AG08396 (cell line): Measurements from ENCODE around the gene CLK3.
"Not testable (repeated sequence)": the region's sequence is repeated elsewhere in the genome, so short reads cannot be mapped to it uniquely, and the experiment has no call there.

Source experiments
- DNase-seq: peaks from one replicate; pipeline ENCODE4 v3.0.0; 2012; ENCODE audit warnings: low spot score, mixed read lengths

CLK3 gene

DNA sequence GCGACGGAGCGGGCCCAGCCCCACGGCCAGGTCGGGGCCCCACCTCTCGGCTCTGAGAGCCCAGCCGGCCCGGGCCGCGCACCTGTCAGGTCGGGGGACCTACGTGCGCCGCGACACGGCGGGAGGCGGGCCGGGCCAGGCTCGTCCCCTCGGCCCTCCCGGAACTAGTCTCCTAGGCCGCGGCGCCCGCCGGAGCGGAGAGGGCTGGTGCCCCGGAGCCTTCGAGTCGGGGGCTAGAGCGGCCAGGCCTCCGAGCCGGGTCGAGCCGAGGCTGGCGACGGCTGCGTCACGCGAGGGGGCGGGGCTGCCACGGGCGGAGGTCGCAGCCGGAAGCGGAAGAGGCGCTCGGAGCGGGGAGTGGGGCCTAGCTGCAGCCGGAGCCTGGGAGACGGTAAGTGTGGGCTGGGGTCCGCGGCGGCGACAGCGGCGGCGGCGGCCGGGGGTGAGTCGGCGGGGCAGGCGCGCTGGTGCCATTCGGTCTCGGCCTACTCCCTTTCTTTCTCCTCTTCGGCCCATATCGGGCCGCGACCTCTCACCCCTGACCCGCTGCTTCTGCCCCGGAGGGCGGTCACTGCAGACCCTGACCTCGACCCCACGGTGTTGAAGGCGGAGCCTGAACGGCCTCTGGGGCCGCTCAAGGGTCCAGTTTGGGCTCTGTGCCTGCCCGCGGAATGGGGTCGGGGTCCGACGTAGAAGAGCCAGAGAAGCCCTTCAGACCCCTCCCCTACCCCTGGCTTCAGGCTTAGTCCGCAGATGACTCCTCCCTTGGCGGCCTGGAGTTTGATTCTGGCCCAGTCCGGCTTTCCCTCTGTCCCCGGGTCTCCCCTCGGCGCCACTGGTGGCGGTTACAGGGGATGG is at the start of gene CLK3:
Gene CLK3, plus strand, starts transcription at position 329 of the 858 bp plus-strand sequence. CDS start 3,361 bp downstream, outside the sequence.
- peak; percentile 97 for DNase-seq

DNA sequence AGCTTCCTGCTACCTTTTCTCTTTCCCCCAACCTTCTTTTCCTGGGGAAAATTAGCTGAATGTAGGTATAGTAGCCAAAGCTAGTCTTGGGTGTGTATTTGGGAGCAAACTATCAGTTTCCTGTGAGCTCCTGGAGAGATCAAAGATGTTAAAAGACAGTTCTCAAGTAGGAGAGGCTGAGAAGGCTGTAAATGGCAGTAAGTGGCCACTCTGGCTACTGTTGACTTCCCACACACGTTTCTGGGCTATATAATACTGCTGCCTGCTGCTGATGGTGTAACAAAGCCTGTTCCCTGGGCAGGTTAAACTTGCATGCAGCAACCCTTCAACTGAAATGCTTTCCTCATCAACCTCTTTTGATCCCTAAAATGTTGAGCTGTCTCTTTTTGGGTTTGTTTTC is 47.0 kb upstream of the CLK3 start:
- DNase-seq = no peak

DNA sequence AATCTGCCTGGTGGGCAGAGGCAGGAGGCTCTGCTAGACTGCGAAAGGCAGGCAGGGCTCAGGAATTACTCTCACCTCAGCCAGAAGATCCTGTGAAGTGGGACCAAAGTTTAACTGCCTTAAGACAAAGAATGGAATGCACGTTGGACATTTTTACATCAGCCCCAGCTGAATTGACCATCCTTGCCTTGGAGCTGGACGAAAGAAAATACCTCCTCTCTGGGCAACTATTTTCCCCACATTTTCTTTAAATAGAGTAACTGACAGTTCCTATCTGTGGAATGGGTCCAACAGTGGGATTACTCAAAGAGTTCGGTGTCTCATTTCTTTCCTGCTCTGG is 45.9 kb upstream of the CLK3 start:
- DNase-seq = no peak

GRCh38 chr15:74571191-74571590 is 44.4 kb upstream of the CLK3 start:
- no peak for DNase-seq

DNA sequence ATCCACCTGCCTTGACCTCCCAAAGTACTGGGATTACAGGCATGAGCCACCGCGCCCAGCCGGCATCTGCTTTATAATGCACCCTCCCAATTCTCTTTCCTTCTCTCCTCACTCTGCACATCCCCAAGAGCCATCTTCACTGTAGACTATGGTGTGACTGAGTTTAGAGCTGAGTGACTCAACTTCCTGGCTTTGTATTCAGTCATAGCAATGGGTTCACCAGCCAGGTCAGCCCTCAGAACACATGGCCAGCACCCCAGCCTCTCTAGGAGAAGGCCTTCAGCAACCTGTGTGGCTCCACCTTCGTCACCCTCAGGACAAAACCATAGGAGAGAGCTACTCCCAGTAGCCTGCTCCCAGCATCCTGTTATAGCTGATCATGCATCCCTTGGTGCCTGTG is 41.6 kb upstream of the CLK3 start:
- DNase-seq = no peak

GRCh38 chr15:74578496-74578994 is 37.1 kb upstream of the CLK3 start:
- no peak for DNase-seq

GRCh38 chr15:74579001-74579400 is 36.6 kb upstream of the CLK3 start:
- DNase-seq = no peak

DNA sequence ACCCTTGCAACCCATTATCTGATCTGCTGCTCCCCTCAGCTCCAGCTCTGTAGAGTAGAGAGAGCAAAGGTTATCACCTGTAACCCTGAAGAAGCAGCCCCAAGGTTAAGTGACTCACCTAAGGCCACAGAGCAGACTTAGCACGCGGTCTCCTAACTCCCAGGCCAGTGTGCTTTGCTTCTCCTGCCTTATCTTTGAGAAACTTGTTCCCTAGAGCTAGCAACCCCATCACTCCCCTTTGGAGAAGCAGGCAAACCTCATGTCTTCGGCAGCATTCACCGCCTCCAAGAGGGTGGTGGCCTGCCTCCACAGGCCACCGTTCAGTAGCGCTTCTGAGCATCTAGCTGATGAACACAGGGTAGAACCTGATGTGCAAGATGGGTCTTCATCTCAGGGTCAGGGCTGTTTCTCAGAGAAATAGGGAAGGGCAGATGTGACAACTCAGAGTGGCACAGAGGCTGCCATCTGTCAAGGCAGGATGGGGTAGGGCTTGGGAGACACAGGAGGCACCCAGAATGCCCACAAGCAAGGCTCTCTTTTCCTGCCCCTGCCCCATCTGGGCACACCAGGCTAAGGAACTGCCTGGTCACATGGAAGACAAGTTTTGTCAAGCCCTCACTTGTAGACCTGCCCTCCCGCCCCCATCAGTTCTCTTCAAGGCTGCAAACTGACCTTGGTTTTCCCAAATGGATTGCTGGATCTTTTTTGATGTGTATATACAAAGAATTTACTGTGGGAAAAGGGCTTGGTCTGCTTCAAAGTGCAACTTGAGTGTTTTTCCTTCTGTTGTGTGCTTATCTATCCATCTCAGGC is 34.9 kb upstream of the CLK3 start:
- no peak for DNase-seq

DNA sequence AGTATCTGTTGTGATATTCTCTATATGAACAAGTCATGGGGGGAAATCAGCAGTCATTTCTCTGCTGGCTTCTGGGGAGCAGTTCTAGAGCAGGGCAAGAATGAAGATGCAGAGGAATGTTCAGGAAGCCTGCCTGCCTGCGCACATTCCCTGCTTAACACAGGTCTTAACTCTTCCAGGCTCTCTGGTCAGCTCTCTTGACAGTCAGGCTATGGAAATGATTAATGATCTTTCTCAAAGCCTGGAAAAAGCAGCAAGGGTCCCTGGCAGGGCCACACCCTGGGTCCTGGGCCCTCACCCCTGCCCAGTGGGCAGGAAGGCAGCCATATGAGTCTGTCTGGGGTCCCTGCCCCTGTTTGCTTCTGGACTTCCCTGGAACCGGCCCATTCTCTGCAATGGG is 31.4 kb upstream of the CLK3 start:
- DNase-seq = no peak

GRCh38 chr15:74584779-74585178 is 30.9 kb upstream of the CLK3 start:
- no peak for DNase-seq

DNA sequence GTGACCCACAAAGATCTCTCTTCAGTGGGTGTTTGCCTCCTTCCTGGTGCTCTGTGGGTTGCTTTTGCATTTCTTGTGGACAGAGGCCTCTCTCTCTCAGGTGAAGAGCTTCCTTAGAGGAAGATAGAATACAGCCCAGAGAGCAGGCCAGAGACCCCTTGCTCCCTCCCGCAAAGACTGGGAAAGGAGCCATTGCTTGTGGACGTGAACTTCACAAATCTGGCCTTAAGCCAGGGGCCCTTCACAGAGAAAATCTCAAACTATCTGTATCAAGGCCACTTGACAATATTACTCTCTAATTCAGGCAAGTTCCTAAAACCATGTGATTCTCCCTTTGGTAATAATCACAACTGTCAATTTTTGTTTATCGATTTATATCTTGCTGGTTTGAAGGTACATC is 30.4 kb upstream of the CLK3 start:
- DNase-seq = no peak

DNA sequence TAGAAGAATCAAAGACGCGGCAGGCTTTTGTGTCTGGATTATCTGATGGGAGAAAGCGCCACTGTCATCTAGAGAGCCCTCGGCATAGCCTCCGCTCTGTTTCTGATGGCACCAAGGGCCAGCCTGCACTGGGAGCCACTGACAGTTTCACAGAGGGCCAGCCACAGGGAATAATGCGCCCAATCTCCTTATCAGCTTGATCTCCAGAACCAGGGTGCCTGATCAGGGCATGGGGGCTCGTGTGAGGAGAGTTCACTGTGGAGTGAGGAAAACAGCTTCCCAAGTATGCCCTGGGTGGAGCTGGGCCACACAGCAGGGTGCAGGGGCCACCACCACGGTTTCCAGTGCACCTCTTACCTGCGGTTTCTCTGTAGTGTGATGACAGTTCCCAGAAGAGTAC is 29.8 kb upstream of the CLK3 start:
- DNase-seq = no peak

- no peak for DNase-seq
Observed at GRCh38 chr15:74589826-74590225, 25.8 kb upstream of the CLK3 start.

DNA sequence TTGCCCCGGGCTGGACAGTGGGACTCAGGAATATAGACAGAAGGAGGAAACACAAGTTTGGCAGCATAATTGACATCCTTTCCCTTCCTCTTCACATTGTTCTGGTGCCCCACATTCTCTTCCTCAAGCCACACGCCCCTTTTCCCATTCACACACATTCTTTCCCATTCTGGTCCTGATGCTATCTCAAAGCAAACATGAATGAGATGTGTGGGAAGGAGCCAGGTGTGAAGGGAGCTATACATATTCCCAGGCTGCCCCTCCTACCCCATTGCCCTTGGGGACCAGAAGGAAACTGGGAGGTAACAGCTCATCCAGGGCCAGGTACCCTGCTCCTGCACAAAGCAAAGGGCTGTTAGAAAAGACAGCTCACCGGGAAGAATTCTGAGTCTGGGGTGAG is 23.4 kb upstream of the CLK3 start:
- DNase-seq = no peak

- no peak for DNase-seq
Observed at GRCh38 chr15:74593122-74593521, 22.5 kb upstream of the CLK3 start.

DNA sequence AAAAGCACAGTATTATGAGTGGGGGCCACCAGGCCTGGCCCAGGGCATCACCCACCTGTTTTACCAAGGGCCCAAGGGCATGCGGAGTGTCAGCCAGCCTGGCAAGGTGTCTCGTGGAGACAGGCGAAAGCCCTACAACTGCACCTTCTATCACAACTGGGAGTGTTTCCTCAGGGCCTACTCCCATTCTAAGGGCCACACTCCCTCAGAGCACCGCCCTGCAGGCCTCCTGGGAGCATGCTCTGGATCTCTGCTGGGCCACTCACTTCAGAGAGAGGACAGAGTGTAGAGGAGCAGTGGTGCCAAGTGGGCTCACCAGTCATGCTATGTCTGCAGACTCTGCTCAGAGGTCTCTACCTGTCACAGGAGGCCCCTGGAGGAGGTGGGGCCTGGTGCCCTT is 21.2 kb upstream of the CLK3 start:
- no peak for DNase-seq

- DNase-seq = no peak
Observed at GRCh38 chr15:74595271-74595670, 20.4 kb upstream of the CLK3 start.

GRCh38 chr15:74596736-74597135 is 18.9 kb upstream of the CLK3 start:
- not testable (repeated sequence) for DNase-seq

- DNase-seq = not testable (repeated sequence)
Observed at GRCh38 chr15:74597146-74597705, 18.4 kb upstream of the CLK3 start.

DNA sequence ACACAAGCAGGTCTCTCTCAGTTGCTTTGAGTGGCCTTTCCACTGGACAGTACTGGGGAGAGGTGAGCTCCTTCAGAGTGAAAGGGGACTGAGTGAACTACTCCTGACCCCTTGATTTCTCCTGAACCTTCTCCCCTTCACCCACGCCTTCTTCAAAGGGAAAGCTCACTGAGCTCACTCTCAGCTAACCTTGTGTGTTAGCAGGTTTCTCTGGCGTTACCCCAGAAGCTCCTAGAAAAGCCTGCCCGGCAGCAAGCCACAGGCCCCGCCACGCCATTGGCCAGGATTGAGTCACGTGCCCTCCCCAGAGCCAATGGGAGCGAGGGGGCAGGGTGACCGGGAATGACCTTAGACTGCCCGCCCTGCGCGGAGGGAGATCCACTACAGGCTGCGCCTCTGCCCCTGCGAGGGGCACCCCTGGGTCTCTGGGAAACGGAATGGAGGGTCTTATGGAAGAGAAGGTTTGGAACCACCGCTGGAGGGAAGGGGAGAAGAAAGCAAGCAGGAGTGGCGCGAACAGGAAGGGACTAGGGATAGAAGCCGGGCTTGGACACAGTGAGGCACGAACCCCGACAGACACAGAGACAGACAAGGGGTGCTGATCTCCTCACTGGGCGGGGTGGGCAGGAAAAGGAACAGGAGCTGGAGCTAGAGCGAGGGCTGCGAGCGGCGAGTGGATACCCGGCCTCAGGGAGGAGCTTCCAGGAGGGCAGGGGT is 17.4 kb upstream of the CLK3 start:
- peak; percentile 98 for DNase-seq

DNA sequence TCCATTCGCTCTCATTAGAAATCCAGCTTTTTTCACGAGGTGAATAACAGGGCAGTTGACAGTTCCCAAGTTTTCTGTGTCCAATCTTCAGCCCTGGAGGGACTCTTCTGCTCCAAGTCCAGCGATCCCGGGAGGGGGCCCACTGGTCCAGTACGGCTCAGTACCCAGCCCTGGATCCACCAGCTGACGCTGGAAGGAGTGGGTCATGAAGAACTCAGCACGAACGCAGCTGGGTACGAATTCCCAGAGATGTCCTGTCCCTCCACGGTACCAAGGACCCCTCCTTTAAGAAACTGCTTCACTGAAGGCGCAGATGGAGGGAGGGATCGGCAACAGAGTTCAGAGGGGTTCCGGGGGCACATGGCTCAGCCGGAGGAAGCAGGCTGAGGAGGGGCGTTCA is 16.5 kb upstream of the CLK3 start:
- DNase-seq = no peak
